ELR (cell line): ENCODE data around the gene CTNNA1.
"Not testable (repeated sequence)": the region's sequence is repeated elsewhere in the genome, so short reads cannot be mapped to it uniquely, and the experiment has no call there.

Source experiments
- DNase-seq: peaks from one replicate; pipeline ENCODE4 v3.0.0-alpha.2; 2015; ENCODE audit warnings: low read depth

CTNNA1 gene

DNA sequence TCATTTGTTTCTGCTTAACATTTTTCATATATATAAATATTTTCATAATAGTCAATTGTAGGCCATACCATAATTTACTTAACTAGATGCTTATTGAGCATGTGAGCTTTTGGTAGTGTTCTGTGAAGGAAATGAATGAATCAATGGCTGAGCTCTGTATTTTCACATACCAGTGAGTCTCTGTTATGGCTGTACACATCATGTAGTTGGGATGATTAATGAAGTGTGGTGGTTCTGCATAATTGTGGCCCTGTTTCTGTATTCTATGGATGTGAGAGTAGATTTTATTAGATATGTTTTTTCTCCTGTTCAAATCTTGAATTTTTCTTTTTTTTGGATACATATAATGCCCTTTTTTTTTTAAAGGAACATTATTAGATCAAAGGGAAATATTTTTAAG, 56.2 kb downstream of the CTNNA1 start:
- DNase-seq = peak; percentile 29

DNA sequence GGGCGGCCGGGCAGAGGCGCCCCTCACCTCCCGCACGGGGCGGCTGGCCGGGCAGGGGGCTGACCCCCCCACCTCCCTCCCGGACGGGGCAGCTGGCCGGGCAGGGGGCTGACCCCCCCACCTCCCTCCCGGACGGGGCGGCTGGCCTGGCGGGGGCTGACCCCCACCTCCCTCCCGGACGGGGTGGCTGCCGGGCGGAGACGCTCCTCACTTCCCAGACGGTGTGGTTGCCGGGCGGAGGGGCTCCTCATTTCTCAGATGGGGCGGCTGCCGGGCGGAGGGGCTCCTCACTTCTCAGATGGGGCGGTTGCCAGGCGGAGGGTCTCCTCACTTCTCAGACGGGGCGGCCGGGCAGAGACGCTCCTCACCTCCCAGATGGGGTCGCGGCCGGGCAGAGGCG, 57.6 kb downstream of the CTNNA1 start:
- not testable (repeated sequence) for DNase-seq

DNA sequence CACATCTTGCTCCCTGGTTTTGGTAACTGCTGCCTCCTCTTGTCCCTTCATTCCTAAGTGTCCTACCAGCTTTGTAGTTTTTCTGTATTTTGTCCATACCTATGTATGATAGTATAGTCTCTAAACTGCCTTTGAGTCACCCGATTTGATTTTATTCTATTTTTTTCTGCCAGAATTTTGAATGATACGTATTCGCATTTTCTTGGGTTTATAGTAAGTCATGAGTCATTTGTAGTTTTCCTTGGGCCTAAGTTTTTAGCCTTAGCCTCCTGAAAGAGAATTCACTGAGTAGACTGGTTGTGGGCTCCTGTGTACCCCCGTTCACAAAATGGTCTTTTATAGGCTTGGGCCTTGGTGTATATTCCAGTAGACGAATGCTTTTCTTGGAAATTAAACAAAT, 62.3 kb downstream of the CTNNA1 start:
- peak; percentile 26 for DNase-seq

- DNase-seq = no peak
Measured at GRCh38 chr5:138817241-138817640, 64.0 kb downstream of the CTNNA1 start.

DNA sequence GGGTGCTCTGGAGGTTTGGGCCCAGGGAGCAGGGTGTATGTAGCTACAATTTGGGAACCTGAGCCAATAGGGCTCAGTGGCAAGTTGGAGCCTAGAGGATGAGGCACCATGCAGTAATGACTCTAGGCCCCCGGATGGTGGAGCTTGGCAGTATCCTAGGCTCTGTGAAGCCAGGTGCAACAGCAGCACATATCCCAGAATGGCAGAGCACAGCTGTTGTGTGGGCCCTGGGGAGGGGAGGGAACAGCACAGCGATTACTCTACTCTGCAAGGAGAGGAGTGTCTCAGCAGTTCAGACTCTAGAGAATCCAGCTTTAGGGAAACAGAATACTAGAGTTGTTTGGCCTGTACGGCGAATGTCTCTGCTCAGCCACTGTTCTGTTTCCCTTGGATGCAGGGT, 65.9 kb downstream of the CTNNA1 start:
- no peak for DNase-seq

DNA sequence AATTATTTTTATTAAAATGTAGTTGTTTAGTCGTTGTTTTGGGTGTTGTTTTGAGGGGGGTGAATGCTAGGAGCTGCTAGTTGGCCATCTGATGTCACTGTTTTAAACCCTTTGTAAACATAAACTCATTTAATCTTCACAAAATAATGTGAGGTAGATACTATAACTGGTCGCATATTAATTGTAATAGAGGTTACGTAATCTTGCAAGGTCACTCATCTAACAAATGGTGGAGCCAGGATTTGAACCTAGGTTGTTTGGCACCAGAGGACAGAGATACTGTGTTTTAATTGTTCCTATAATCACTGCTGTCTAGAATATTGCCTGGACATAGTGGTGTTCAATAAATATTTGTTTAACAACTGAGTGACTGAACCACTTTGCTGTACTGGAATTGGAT, 67.5 kb downstream of the CTNNA1 start:
- DNase-seq = no peak

DNA sequence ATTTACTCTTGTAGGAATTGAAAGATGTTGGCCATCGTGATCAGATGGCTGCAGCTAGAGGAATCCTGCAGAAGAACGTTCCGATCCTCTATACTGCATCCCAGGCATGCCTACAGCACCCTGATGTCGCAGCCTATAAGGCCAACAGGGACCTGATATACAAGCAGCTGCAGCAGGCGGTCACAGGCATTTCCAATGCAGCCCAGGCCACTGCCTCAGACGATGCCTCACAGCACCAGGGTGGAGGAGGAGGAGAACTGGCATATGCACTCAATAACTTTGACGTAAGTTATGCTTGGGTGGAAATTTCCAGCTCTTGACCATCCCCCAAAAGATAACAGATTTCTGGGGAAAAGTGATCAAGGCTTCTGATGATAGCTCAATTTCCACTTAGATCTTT, 71.3 kb downstream of the CTNNA1 start:
- no peak for DNase-seq

GRCh38 chr5:138824924-138825863, 72.0 kb downstream of the CTNNA1 start:
- peak; percentile 66 for DNase-seq

- DNase-seq = no peak
Measured at GRCh38 chr5:138828556-138828955, 75.3 kb downstream of the CTNNA1 start.

DNA sequence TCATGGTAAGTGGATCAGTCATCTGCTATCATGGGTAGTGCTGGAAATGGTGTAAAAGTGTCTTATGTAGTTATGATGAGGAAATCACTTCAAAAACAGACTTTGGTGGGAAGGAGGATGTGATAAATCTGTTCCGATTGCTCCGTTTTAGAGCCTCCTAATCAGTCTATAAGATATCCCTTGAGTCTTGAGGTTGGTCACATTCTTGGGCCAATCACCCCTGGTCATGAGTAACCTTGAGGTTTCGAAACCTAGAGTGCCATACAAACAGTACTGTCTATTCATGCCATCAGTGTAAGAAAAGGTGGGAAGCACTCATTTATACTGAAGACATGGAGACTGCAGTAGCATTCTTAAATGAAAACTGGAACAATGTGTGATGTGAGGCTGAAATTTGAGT, 76.1 kb downstream of the CTNNA1 start:
- DNase-seq = peak; percentile 41

- no peak for DNase-seq
Measured at GRCh38 chr5:138831703-138832102, 78.5 kb downstream of the CTNNA1 start.

GRCh38 chr5:138832218-138832617, 79.0 kb downstream of the CTNNA1 start:
- no peak for DNase-seq

DNA sequence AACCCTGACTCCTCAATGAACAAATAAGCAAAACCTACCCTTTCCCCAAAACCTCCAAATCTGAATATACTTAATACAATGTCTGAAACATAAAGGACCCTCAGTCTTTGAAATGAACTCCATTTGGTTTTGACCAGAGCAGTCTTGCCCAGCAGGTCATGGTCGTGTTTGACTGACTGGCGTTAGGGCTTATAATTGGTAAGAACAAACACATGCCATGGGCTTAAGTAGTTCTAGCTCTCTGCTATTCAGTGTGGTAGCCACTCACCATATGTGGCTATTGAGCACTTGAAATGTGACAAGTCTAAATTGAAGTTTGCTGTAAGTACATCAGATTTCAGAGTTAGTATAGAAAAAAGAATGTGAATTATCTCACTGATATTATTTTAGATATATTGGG, 79.9 kb downstream of the CTNNA1 start:
- DNase-seq = no peak

- DNase-seq = no peak
Measured at GRCh38 chr5:138833726-138834480, 80.7 kb downstream of the CTNNA1 start.

GRCh38 chr5:138834853-138835252, 81.6 kb downstream of the CTNNA1 start:
- DNase-seq = not testable (repeated sequence)

DNA sequence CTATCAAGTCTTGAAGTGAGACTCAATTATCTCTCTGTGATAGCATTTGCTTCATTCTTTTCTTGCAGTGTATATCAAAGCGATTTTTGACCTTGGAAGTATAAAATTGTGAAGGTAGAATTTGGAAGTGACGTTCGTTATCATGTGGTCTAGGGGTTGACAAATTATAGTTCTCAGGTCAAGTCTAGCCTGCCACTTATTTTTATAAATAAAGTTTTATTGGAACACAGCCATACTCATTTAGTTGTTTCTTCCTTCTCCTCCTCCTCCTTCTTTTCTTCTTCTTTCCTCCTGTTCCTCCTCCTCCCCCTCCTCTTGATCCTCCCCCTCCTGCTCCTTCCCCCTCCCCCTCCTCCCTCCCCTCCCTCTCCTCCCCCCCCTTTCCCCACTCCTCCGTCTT, 83.9 kb downstream of the CTNNA1 start:
- no peak for DNase-seq

GRCh38 chr5:138840103-138840502, 86.9 kb downstream of the CTNNA1 start:
- DNase-seq = no peak

- DNase-seq = no peak
Measured at GRCh38 chr5:138841531-138841930, 88.3 kb downstream of the CTNNA1 start.

GRCh38 chr5:138843316-138844124, 90.3 kb downstream of the CTNNA1 start:
- no peak for DNase-seq

GRCh38 chr5:138844125-138844461, 90.9 kb downstream of the CTNNA1 start:
- no peak for DNase-seq

DNA sequence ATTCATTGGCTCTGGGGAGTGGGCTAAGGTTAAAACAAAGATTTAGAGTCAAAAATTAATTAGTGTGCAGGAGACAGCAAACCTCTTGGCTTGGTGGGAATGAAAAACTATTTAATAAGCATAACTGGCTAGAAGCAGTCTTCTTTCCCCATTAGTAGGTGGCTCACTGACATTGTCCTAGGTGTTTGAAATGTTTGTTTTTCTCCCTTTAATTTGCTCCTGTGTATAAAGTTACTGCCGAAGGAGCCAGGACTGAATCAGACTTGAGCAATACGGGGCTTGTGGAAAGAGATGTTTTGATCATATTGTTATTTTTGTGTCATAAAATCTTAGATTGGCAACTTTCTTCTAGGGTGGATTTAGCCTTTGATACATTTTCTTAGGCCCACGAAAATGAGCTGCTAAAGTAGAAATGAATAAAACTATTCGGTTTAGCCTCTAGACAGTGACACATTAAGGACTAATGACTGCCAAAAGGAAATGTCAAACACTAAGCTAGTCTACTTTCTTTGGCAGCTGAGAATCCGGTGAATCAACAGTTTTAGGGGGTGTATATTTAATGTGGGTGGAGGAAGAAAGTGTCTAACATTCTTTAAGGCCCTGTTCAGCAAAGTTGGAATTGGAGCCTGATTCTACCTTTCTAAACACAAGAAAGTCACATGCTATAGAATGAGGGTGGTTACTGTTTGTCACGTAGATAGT, 91.7 kb downstream of the CTNNA1 start:
- DNase-seq = peak; percentile 84

DNA sequence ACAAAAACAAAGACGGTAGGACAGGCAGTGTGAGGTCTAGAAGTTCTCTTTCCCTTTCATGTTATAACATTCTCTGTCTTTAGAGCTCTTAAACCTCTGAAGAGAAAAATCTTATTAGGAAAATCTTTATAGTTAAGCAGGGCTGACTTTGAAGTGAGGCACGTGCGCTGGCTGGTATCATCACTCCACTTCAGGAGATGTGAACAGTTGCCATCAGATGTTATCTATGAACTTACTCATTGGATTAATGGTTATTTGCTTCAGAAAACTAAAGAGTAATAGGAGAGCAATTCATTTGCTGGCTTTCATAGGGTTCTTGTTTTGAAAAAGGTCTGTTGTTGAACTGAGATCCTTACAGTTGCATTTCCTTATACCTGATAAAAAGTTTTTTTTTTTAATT, 96.2 kb downstream of the CTNNA1 start:
- DNase-seq = peak; percentile 62
